Osteocyte (in vitro differentiated cells): ENCODE results near the gene OR10J1. TPM values are rescaled to one million over a fixed set of nuclear protein-coding genes. Genes with fewer than 3 reads are reported as not detected.
"Not testable (repeated sequence)": the region's sequence is repeated elsewhere in the genome, so short reads cannot be mapped to it uniquely, and the experiment has no call there.

Experiments used
- DNase-seq: peaks from one replicate; pipeline ENCODE4 v3.0.0; 2021; ENCODE audit warnings: mixed read lengths; ENCODE audit not compliant: unreplicated experiment; ENCODE audit errors: extremely low spot score
- H3K27ac Mint-ChIP-seq: one replicate; pipeline ENCODE4 v1.8.0; 2021; ENCODE audit warnings: mild to moderate bottlenecking, mixed read lengths; ENCODE audit not compliant: unreplicated experiment
- H3K27me3 Mint-ChIP-seq: one replicate; pipeline ENCODE4 v1.8.0; 2021; ENCODE audit warnings: mixed read lengths; ENCODE audit not compliant: unreplicated experiment
- H3K36me3 Mint-ChIP-seq: one replicate; pipeline ENCODE4 v1.8.0; 2021; ENCODE audit warnings: mixed read lengths; ENCODE audit not compliant: unreplicated experiment
- H3K4me1 Mint-ChIP-seq: one replicate; pipeline ENCODE4 v1.8.0; 2021; ENCODE audit warnings: mixed read lengths; ENCODE audit not compliant: unreplicated experiment
- H3K4me3 Mint-ChIP-seq: one replicate; pipeline ENCODE4 v1.8.0; 2021; ENCODE audit warnings: mild to moderate bottlenecking, moderate library complexity, mixed read lengths; ENCODE audit not compliant: unreplicated experiment
- H3K9me3 Mint-ChIP-seq: one replicate; pipeline ENCODE4 v1.8.0; 2021; ENCODE audit warnings: mixed read lengths; ENCODE audit not compliant: unreplicated experiment
- total RNA-seq: library from RNA; stranded (reverse); gene quantifications from 2 replicates; pipeline ENCODE4 v1.2.1, GENCODE V29; 2021
- TF ChIP-seq, protein P1 (sequence below): fragments of 200-600 bp; sonication (generic); IDR thresholded peaks from 2 replicates; pipeline ENCODE4 v1.5.0; 2021; ENCODE audit warnings: antibody characterized with exemption, mild to moderate bottlenecking, moderate library complexity

The OR10J1 gene
- total RNA-seq, 1 donor from 2014 or later, result not detected

DNA sequence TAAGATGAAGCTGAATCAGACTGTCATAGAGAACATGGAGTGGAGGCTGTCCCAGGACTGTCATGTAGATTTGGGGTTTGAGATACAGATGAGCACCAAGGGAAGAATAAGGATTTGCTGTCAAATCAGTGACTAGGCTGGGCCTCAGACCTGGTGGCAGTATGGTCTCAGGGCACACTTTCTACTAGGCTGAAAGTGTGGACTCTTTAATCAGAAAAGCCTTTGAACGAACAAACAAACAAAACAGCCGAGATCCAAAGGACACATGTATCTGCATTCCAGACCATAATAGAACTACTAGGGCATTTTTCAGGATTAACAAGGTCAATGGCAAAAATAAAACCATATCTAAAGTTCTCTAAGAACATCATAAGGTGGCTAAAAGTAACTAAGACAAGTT is 2.9 kb downstream of the OR10J1 start:
- Mint-ChIP-seq H3K27ac (no peak overlapping the region), H3K9me3 (no peaks in the 10 kb centered on the region), H3K27me3 (peaks cover 8% of the 10 kb centered on the region), H3K4me1 (no peaks in the 10 kb centered on the region), H3K36me3 (no peaks in the 10 kb centered on the region), H3K4me3 (no peak overlapping the region)
- TF ChIP-seq, protein P1, sequence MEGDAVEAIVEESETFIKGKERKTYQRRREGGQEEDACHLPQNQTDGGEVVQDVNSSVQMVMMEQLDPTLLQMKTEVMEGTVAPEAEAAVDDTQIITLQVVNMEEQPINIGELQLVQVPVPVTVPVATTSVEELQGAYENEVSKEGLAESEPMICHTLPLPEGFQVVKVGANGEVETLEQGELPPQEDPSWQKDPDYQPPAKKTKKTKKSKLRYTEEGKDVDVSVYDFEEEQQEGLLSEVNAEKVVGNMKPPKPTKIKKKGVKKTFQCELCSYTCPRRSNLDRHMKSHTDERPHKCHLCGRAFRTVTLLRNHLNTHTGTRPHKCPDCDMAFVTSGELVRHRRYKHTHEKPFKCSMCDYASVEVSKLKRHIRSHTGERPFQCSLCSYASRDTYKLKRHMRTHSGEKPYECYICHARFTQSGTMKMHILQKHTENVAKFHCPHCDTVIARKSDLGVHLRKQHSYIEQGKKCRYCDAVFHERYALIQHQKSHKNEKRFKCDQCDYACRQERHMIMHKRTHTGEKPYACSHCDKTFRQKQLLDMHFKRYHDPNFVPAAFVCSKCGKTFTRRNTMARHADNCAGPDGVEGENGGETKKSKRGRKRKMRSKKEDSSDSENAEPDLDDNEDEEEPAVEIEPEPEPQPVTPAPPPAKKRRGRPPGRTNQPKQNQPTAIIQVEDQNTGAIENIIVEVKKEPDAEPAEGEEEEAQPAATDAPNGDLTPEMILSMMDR, result no peak
- DNase-seq, result no peak

GRCh38 chr1:159443066-159443750 is 3.7 kb downstream of the OR10J1 start:
- no peak overlapping the region for H3K27ac Mint-ChIP-seq
- H3K4me1 Mint-ChIP-seq, result no peaks in the 10 kb centered on the region
- TF ChIP-seq, protein P1, result no peak
- peaks cover 8% of the 10 kb centered on the region for H3K27me3 Mint-ChIP-seq
- H3K4me3 Mint-ChIP-seq, result no peak overlapping the region
- DNase-seq, result no peak
- no peaks in the 10 kb centered on the region for H3K36me3 Mint-ChIP-seq
- peaks cover 6% of the 10 kb centered on the region for H3K9me3 Mint-ChIP-seq

GRCh38 chr1:159444511-159444910 is 5.0 kb downstream of the OR10J1 start:
- peaks cover 6% of the 10 kb centered on the region for H3K27me3 Mint-ChIP-seq
- no peak overlapping the region for H3K27ac Mint-ChIP-seq
- DNase-seq, result no peak
- no peak overlapping the region for H3K4me3 Mint-ChIP-seq
- no peaks in the 10 kb centered on the region for H3K4me1 Mint-ChIP-seq
- H3K36me3 Mint-ChIP-seq, result no peaks in the 10 kb centered on the region
- peaks cover 8% of the 10 kb centered on the region for H3K9me3 Mint-ChIP-seq
- TF ChIP-seq, protein P1, result no peak

GRCh38 chr1:159448181-159448580 is 8.7 kb downstream of the OR10J1 start:
- peaks cover 18% of the 10 kb centered on the region for H3K9me3 Mint-ChIP-seq
- no peaks in the 10 kb centered on the region for H3K36me3 Mint-ChIP-seq
- H3K27me3 Mint-ChIP-seq, result no peaks in the 10 kb centered on the region
- TF ChIP-seq, protein P1, result no peak
- DNase-seq, result no peak
- no peak overlapping the region for H3K4me3 Mint-ChIP-seq
- no peaks in the 10 kb centered on the region for H3K4me1 Mint-ChIP-seq
- H3K27ac Mint-ChIP-seq, result no peak overlapping the region

DNA sequence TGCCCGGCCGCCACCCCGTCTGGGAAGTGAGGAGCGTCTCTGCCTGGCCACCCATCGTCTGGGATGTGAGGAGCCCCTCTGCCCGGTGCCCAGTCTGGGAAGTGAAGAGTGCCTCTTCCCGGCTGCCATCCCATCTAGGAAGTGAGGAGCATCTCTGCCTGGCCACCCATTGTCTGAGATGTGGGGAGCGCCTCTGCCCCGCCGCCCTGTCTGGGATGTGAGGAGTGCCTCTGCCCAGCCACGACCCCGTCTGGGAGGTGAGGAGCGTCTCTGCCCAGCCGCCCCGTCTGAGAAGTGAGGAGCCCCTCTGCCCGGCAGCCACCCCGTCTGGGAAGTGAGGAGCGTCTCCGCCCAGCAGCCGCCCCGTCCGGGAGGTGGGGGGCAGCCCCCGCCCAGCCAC is 10.1 kb downstream of the OR10J1 start:
- not testable (repeated sequence) for H3K27me3 Mint-ChIP-seq, DNase-seq, H3K4me3 Mint-ChIP-seq, H3K36me3 Mint-ChIP-seq, H3K27ac Mint-ChIP-seq, H3K4me1 Mint-ChIP-seq
- peaks cover 18% of the 10 kb centered on the region for H3K9me3 Mint-ChIP-seq
